GM21367 (cell line): ENCODE data around the gene VDAC1.
"Not testable (repeated sequence)": the region's sequence is repeated elsewhere in the genome, so short reads cannot be mapped to it uniquely, and the experiment has no call there.

Experiments used
- ATAC-seq: cut with Tn5 transposase; IDR thresholded peaks from one replicate; pipeline ENCODE4 v1.9.1; 2021; ENCODE audit not compliant: unreplicated experiment

VDAC1 gene

GRCh38 chr5:133996683-133997252 lies 8.0 kb downstream of the VDAC1 start:
- ATAC-seq = no peak

- no peak for ATAC-seq
Observed at GRCh38 chr5:133995883-133996563, 8.8 kb downstream of the VDAC1 start.

GRCh38 chr5:133995341-133995740 lies 9.4 kb downstream of the VDAC1 start:
- no peak for ATAC-seq

DNA sequence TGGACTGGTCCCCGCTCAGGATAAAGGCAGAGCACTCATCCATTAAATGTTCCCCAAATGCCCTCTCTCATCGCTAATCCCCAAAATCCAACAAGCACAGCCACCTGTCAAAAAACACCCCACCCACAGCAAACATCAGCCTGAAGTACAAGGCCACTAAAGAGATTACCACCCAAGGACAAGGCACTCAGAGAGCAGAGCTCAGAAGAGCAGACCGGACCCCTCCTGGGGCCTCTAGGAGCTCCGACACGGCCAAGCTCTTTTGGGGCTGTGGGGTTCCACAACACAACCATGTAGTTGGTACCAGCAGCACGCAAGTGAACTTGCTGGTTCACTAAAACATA lies 9.8 kb downstream of the VDAC1 start:
- no peak for ATAC-seq

- ATAC-seq = no peak
Observed at GRCh38 chr5:133994297-133994989, 10.3 kb downstream of the VDAC1 start.

DNA sequence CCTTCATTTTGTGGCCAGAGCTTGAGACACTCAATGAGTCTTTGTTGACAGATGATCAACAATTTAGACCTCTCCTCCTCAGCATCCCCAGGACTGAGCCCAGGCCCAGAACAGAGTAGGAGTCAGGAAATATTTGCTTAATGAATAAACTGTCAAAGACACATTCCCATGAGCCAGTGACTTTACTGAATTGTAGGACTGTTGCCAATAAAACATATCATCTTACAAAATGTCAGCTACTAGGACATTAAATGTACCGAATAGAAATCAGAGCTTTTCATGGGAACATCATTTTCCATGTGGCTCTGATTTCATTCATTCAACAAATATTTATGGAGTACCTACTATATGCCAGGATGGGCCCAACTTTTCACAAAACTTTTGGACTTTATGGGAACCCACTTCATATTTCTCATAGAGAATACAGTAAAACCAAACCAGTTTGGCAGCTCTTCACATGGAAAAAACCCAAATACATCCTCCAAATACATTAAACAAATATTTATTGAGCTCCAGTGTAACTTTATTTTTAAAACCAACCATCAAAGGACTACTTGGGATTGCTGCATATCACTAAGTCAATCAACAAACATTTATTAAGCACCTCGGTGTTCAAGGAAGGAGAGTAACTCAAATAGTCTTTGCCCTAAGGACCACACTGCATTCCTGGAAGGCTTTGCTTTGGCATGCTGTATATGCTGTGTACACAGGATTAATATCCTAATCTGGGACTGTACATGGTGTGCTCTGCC lies 11.4 kb downstream of the VDAC1 start:
- ATAC-seq = no peak

GRCh38 chr5:133992429-133993155 lies 12.2 kb downstream of the VDAC1 start:
- no peak for ATAC-seq

DNA sequence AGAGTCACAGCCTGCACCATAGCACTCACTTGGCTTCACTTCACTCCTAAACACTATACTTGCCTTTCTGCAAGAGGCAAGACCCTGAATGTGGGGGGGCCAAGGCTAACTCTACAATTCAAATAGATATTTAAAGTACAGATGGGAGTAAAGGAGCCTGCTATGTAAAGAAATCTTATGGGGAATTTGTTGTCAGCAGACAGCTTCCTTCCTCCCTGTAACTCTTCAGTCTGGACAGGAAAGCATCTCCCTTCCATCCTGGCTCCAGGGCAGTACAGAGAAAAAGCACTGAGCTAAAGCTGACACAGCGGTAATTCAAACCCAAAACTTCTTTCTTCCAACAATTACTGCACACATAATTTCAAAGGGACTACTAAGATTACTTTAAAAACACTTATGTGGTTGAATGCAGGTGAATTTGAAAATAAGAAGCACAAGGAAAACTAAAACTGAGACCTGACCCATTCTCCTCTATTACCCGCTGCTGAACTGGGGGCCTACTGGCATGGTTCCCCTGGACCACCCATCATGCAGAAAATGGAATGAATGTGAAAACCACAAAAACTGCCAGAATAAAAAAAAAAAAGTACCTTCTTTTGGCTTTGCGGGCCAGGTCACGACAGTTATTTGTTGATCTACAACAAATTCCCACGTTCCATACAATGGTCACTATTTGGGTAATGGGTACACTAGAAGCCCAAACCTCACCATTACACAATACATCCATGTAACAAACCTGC lies 13.4 kb downstream of the VDAC1 start:
- ATAC-seq = no peak

GRCh38 chr5:133990396-133990795 lies 14.4 kb downstream of the VDAC1 start:
- no peak for ATAC-seq

DNA sequence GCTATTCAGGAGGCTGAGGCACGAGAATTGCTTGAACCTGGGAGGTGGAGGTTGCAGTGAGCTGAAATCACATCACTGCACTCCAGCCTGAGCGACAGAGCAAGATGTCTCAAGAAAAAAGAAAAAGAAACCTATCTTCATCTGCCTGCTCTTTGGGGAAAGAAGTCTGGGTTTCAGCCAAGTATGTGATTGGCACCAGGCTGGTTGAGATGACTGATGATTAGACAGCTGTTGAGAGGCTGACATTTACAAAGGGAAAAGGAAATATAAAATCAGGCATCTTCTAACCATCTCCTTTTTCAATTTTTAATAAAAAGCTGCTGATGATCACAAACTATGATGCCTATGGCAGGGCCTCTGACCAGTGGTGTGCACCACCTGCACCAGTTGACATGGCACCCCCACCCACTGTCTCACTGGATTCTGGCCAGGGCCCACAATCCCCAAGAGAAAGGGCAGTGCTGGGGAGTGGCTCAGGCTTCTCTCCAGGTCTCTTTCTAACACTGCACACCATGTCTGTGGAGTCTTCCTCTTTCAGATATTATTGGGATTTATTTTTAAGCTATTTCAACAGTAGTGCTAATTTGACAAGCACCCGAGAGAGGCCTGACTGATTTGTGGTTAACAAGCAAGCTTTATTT lies 19.1 kb downstream of the VDAC1 start:
- ATAC-seq = no peak

- no peak for ATAC-seq
Observed at GRCh38 chr5:133983674-133984073, 21.1 kb downstream of the VDAC1 start.

GRCh38 chr5:133981714-133982113 lies 23.1 kb downstream of the VDAC1 start:
- no peak for ATAC-seq

GRCh38 chr5:133980652-133981051 lies 24.1 kb downstream of the VDAC1 start:
- no peak for ATAC-seq

DNA sequence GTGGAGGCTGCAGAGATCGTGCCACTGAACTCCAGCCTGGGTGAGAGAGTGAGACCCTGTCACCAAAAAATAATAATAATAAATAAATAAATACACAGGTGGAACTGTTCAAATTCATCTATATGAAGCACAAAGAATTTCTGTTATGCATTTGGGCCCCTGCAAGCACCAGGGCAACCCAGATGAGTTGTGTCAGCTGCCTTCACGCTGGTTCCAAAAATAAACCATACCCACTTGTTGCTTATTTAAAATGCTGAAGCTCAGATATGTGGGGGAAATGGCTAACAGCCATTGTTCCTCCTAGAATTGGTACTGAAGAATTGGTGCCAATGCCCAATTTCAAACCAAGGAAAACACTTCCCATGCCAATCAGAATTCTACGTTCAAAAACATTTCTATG lies 25.8 kb downstream of the VDAC1 start:
- no peak for ATAC-seq

DNA sequence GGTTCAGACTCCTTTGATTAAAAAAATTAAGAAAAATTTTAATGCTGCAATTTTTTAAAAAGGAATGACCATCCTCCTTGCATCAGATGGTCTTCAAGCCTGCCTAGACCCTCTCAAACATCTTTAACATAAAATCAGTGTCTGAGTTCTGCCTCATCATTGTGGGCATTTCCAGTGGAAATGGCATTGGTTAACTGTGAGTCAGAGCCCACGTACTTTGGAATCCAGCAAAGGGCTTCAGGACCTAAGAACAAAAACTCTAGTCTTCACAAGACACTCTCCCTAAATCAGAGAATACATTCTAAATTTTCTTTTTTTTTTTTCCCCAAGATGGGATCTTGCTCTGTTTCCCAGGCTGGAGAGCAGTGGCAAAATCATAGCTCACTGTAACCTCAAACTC lies 26.9 kb downstream of the VDAC1 start:
- ATAC-seq = no peak

GRCh38 chr5:133977161-133977787 lies 27.5 kb downstream of the VDAC1 start:
- no peak for ATAC-seq

- ATAC-seq = not testable (repeated sequence)
Observed at GRCh38 chr5:133975546-133975945, 29.2 kb downstream of the VDAC1 start.

GRCh38 chr5:133974142-133974541 lies 30.6 kb downstream of the VDAC1 start:
- no peak for ATAC-seq

DNA sequence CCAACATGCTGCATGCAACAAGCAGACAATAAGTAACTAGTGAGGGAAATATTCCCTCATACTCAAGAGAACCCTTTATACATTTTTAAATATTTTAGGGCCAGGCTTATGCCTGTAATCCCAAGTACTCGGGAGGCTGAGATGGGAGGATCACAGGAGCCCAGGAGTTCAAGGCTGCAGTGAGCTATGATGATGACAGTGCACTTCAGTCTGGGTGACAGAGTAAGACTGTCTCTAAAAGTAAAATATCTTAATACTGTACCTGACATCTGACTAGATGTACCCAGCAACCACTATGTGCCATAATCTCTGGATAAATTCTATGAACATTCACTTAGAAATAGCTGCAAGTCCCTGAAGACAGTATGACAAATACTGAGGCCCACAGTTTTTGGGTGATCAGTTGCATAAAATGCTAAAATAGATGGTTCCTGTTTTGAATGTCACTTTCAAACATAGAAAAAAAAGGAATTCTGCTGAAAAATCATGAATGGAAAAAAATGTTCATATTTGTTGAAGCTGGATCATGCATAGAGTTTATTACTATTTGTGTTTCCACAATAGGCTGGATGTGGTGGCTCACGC lies 34.4 kb downstream of the VDAC1 start:
- ATAC-seq = no peak
